Suppressor macrophage treated with lipopolysaccharide for 1 hour (primary cell): ENCODE results near the gene FTCDNL1.

Experiments used
- DNase-seq, 3 donors: peaks; one replicate each; pipeline ENCODE4 v3.0.0-alpha.2; 2020 to 2022

FTCDNL1 gene

GRCh38 chr2:199850718-199851500 lies at the start of gene FTCDNL1:
TSS of gene FTCDNL1 (minus strand) at chr2:199851192. CDS start at chr2:199848962, 2,230 bp downstream.
- DNase-seq = peak; percentile 86 to 93 (median 91)

GRCh38 chr2:199896617-199897016 lies 45.6 kb upstream of the FTCDNL1 start:
- DNase-seq = no peak

DNA sequence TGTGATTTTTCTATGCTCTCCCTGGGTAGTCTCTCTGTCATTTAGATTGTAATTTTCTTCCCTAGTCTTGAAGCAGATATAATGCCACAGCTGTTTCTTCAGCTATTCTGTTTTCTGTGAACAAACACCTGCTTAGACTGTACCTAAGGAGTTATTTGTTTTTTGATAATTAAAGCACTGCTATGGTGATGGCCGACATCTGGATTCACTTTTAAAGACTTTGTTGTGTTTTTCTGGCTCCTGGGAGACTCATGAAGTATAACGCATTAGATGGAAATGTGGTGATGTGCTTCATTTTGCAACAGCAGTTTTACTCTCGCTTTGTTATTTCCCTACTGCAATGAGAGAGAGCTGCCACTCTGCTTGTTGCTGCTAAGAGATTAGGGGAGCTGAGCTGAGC lies 44.4 kb upstream of the FTCDNL1 start:
- DNase-seq = no peak

GRCh38 chr2:199883474-199884212 lies 32.7 kb upstream of the FTCDNL1 start:
- DNase-seq = no peak

GRCh38 chr2:199882667-199883066 lies 31.7 kb upstream of the FTCDNL1 start:
- DNase-seq = no peak

DNA sequence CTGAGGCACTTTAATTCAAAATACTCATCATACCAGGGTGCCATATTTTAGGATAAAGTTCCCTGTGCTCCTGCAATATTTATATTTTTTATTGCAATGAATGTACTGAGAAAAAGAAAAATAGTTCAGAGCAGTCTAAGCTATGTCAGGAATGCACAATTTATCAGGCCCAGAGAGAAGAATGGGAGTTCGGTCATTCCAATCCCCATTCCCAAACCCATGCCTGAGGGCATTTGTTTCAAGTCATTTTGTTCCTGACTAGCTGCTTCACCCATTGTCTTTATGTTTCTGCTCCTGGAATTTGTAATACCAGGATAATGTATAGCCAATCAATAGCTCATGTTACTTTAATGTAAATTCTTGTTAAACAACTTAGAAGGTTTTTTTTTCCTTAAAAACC lies 24.4 kb upstream of the FTCDNL1 start:
- no peak for DNase-seq

- DNase-seq = no peak
Observed at GRCh38 chr2:199874209-199874608, 23.2 kb upstream of the FTCDNL1 start.

DNA sequence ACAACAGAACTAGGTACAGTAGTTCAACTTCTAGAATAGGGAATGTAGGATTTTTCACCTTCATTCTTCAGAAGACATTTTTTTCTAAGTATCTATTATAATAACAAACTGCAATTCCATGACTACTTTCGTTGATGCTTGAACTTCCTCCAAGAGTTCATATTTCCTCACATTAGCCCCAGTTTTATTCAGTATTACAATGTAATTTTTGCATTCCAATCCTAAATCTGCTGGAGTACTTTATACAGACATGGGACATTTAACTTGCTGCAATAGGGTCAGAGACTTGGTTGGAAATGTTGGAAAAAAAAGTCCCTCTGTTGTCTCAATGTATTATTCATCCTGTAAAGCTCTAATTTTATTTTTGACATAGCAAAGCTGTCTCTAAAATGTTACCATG lies 19.6 kb upstream of the FTCDNL1 start:
- no peak for DNase-seq

DNA sequence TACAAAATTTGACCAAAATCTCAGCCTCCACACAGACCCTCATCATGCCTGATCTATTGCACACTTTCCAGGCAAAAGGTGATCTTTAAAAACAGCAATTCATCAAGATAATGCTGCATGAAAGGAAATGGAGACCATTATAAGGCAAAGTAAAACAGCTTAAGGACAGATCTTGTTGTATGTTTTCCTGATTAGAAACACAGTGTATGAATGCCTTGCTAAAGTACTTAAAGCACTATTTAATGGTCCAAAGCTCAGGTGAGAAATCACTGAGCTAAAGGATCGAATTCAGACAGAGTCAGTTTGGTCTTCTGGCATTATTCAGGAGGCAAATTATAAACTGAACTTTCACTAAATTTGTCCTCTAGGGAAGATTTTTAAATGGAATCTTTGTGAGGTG lies 18.7 kb upstream of the FTCDNL1 start:
- no peak for DNase-seq

- no peak for DNase-seq
Observed at GRCh38 chr2:199869227-199869541, 18.2 kb upstream of the FTCDNL1 start.

GRCh38 chr2:199868431-199869226 lies 17.6 kb upstream of the FTCDNL1 start:
- no peak for DNase-seq

- DNase-seq = no peak
Observed at GRCh38 chr2:199865905-199866304, 14.9 kb upstream of the FTCDNL1 start.

DNA sequence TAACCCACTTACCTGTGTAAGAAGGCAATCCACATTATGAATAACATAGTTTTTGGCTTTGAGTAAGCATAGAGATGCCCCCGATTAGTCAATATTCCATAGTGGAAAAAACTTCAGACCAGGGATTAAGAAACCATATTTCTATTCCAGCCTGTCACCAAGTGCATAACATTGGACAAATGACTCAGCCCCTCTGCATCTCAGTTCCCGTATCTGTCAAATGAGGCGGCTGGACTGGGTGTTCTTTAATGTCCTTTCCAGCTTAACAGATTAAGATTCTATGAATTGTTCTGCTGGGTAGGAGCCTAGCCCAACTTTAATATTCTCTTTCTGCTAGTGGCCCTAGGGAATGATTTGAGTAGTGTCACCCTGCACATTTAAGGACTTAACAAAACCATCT lies 11.8 kb upstream of the FTCDNL1 start:
- DNase-seq = peak in 2 of 3 donors; percentile 15 to 22

GRCh38 chr2:199861132-199861774 lies 10.3 kb upstream of the FTCDNL1 start:
- DNase-seq = peak; percentile 21 to 68 (median 53)

GRCh38 chr2:199855812-199856211 lies 4.8 kb upstream of the FTCDNL1 start:
- no peak for DNase-seq

DNA sequence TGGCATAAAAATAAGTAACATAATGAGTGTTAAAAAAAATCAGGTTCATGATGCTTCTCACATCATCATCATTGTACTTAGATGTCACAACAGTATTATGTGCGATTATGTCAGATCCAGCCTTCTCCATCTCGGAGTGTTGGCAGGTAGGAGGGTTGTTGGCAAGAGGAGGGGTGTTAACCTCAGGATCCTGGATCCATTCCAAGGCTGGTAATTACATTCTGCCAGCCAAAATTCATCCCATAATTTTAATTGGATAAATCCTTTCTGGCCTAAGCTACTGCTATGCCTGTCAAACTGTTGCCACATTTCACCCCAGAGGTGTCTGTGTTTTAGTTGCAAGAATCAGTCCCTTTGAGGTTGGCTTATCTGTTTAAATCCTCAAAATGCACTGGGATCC lies 891 bp upstream of the FTCDNL1 start:
- DNase-seq = peak in 1 of 3 donors; percentile 4

DNA sequence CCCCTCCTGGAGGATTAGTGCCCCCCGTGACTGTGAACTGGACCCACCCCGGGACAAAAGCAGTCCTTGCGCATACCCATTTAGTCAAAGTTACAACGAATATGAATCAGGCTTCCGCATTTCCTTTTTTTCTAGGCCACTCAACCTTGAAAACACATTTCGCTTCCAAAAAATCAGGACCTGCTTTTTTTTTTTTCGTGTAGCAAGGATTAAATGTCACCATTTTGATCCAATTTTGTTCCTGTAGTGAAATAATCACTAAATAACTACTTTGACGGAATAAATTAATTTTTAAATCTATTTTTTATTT lies 464 bp upstream of the FTCDNL1 start:
- DNase-seq = peak; percentile 77 to 86 (median 79)

DNA sequence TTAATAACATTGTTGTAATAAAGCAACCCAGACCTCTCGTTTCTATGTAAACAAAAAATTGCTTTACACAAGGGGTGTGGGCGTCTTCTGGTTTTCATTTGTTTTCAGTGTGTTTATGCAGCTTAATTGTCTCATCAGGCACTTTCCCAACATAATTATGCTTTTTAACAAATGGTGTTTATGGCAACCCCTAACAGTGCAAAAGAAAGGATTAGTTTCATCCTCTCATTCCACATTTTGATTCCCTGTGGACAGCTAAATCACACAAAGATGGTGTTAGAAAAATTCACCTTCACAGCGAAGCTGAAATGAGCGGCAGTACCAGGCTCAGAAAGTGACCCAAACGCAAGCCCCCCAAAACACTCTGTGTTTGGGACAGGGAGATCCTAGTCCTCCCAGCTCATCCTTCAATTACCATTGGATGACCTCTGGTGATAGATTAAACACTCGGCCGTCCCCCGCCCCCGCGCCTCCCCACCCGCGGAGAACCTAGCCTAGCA lies 724 bp downstream of the FTCDNL1 start:
- peak in 1 of 3 donors; percentile 4 for DNase-seq

DNA sequence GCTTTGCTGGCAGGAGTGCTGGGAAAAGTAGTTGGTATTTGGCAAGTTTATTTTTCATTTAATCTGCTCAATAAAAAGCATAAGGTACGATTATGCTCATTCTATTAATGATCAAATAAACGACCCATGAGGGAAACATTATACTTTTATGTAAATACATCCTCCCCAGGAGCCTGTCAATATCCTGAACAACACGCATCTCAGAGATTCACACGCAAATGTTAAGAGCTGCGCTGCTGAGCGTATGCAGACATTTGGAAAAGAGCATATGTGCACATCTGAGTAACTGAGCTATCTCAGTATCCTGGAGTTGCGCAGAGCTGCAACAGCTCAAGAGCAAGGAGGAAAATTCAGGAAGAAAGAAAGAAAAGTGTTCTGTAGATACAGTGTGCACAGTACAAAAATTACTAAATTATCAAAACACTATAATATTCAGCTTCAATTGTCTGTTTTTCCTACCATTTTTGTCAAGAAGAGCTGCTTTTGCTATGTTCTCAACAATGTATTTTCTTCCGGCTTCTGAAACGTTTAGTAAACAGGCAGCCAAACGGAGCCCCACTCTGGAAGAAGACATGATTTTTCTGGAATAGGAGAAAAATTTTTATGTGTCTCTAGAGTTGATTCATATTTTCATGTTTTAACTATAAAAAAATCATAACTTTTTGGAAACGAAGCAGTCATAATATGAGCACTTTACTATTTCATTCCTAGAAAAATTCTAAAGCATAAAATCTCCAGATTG lies 2.4 kb downstream of the FTCDNL1 start:
- no peak for DNase-seq

DNA sequence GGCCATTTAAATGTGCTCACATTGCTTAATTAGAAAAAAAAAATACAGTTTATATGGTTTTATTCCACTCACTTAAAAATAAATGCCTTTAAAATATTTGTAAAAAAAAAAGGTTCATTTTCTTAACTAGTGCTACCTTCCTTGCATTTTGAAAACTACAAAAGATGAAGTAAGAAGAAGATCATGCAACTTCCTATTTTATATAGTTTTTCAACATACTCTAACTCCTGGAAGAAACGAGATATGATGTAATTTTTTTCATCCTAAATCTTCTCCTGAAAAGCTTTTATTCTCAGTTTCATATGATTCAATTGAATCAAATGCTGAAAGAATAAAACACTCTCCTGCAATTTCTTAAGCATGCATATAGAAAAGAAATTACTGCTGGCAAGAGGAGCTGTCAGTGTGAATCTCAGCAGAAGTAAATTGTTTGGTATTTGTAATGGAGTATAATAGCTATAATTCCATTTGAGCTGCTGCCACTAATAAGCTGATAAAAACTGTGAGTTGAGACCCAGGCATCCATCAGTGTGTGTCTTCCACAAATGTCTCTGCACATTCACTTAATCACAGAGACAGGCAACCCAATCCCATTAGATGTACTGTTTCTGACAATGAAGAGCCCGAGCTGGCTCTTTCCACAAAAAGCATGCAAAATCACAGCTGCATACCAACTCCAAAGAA lies 3.7 kb downstream of the FTCDNL1 start:
- DNase-seq = peak in 2 of 3 donors; percentile 21 to 25

GRCh38 chr2:199842631-199843395 lies 8.2 kb downstream of the FTCDNL1 start:
- DNase-seq = no peak
